IMR-90 (cell line): ENCODE measurements around the gene TOMM20. TPM values are rescaled to one million over a fixed set of nuclear protein-coding genes. Genes with fewer than 3 reads are reported as not detected.

Source experiments
- ATAC-seq: fragments of 200-7000 bp; cut with Tn5 transposase; 2 replicates; pipeline ENCODE4 v1.9.1; 2020; ENCODE audit warnings: low read depth, mild to moderate bottlenecking, moderate library complexity
- BruUV-seq: library from RNA; stranded (reverse); fragments of 400-500 nt; replicated peaks from 2 replicates; lab custom pipeline; 2021; lab: Mats Ljungman, UMichigan
- CTCF ChIA-PET: fragments of 300-600 bp; formaldehyde crosslinking; extraction: SDS; loops from one replicate; lab custom pipeline; 2021; ENCODE audit warnings: antibody characterized with exemption; lab: Yijun Ruan, JAX
- POLR2A ChIA-PET: fragments of 300-600 bp; sonication (Branson Sonifier 250); formaldehyde crosslinking; loops from one replicate; lab custom pipeline; 2022; ENCODE audit warnings: antibody characterized with exemption; ENCODE audit not compliant: unreplicated experiment; lab: Charles Lee
- DNase-seq: peaks from one replicate; pipeline ENCODE4 v3.0.0; 2013
- H2AFZ ChIP-seq: replicated peaks from 2 replicates; pipeline ENCODE3; 2013; ENCODE audit warnings: low read length, mild to moderate bottlenecking; ENCODE audit not compliant: poor library complexity
- H2AK5ac ChIP-seq: 2 replicates; pipeline ENCODE4 v1.6.1; 2013; ENCODE audit warnings: low read depth, low read length, inconsistent platforms
- H2AK9ac ChIP-seq: replicated peaks from 2 replicates; pipeline ENCODE3; 2013; ENCODE audit warnings: mild to moderate bottlenecking, low read depth, low read length, moderate library complexity; ENCODE audit not compliant: poor library complexity
- H2BK120ac ChIP-seq: 2 replicates; pipeline ENCODE4 v1.6.1; 2013; ENCODE audit warnings: low read depth, low read length, inconsistent platforms
- H2BK15ac ChIP-seq: 3 replicates; pipeline ENCODE4 v1.6.1; 2013; ENCODE audit warnings: low read depth, low read length, inconsistent platforms
- H2BK20ac ChIP-seq: 2 replicates; pipeline ENCODE4 v1.6.1; 2013; ENCODE audit warnings: low read depth, mild to moderate bottlenecking, inconsistent platforms, low read length, moderate library complexity
- H2BK5ac ChIP-seq: 2 replicates; pipeline ENCODE4 v1.6.1; 2013; ENCODE audit warnings: mild to moderate bottlenecking, low read depth, low read length, inconsistent platforms; ENCODE audit not compliant: poor library complexity, severe bottlenecking
- H3K14ac ChIP-seq: replicated peaks from 2 replicates; pipeline ENCODE4 v1.6.1; 2013; ENCODE audit warnings: low read depth, low read length, inconsistent platforms
- H3K18ac ChIP-seq: 2 replicates; pipeline ENCODE4 v1.6.1; 2013; ENCODE audit warnings: low read depth, low read length, control low read depth
- H3K23ac ChIP-seq: 2 replicates; pipeline ENCODE4 v1.6.1; 2013; ENCODE audit warnings: low read depth, low read length, inconsistent platforms
- H3K27ac ChIP-seq: 2 replicates; pipeline ENCODE4 v1.5.1; 2013; ENCODE audit warnings: mild to moderate bottlenecking, control low read depth, low read length; ENCODE audit not compliant: insufficient read depth
- H3K27me3 ChIP-seq: 2 replicates; pipeline ENCODE4 v1.6.1; 2013; ENCODE audit warnings: low read length; ENCODE audit not compliant: control insufficient read depth, insufficient read depth
- H3K36me3 ChIP-seq: 2 replicates; pipeline ENCODE4 v1.6.1; 2013; ENCODE audit warnings: low read length, mixed read lengths; ENCODE audit not compliant: control insufficient read depth, insufficient read depth
- H3K4ac ChIP-seq: 2 replicates; pipeline ENCODE4 v1.6.1; 2013; ENCODE audit warnings: low read depth, low read length, inconsistent platforms
- H3K4me1 ChIP-seq: 2 replicates; pipeline ENCODE4 v1.6.1; 2013; ENCODE audit warnings: low read length, mixed read lengths; ENCODE audit not compliant: control insufficient read depth, insufficient read depth
- H3K4me2 ChIP-seq: 2 replicates; pipeline ENCODE4 v1.6.1; 2013; ENCODE audit warnings: low read depth, mild to moderate bottlenecking, control low read depth, low read length, moderate library complexity
- H3K4me3 ChIP-seq: 2 replicates; pipeline ENCODE4 v1.5.1; 2013; ENCODE audit warnings: low read depth, mild to moderate bottlenecking, control low read depth, low read length, moderate library complexity; ENCODE audit not compliant: insufficient read depth
- H3K56ac ChIP-seq: 2 replicates; pipeline ENCODE4 v1.6.1; 2013; ENCODE audit warnings: low read length, inconsistent platforms; ENCODE audit not compliant: insufficient read depth; ENCODE audit errors: extremely low read depth
- H3K79me1 ChIP-seq, 2 experiments: 2 replicates each; pipeline ENCODE4 v1.6.1; 2013; ENCODE audit warnings: low read length in 2 of 2, inconsistent platforms in 1 of 2, low read depth in 1 of 2
- H3K9ac ChIP-seq: 2 replicates; pipeline ENCODE4 v1.6.1; 2013; ENCODE audit warnings: low read depth, low read length, control low read depth
- H3K9me1 ChIP-seq: 2 replicates; pipeline ENCODE4 v1.6.1; 2013; ENCODE audit warnings: low read length, inconsistent platforms; ENCODE audit not compliant: insufficient read depth
- H3K9me3 ChIP-seq: 2 replicates; pipeline ENCODE4 v1.6.1; 2013; ENCODE audit warnings: low read length; ENCODE audit not compliant: control insufficient read depth, insufficient read depth
- H4K20me1 ChIP-seq: 2 replicates; pipeline ENCODE4 v1.6.1; 2013; ENCODE audit warnings: low read length, inconsistent platforms; ENCODE audit not compliant: insufficient read depth
- H4K5ac ChIP-seq: 2 replicates; pipeline ENCODE4 v1.6.1; 2013; ENCODE audit warnings: mild to moderate bottlenecking, low read depth, low read length, control low read depth
- H4K8ac ChIP-seq, 2 experiments: 2 replicates each; pipeline ENCODE4 v1.6.1; 2013; ENCODE audit warnings: low read depth in 2 of 2, low read length in 2 of 2, control low read depth in 1 of 2, inconsistent platforms in 1 of 2
- H4K91ac ChIP-seq: 2 replicates; pipeline ENCODE4 v1.6.1; 2013; ENCODE audit warnings: low read depth, low read length, inconsistent platforms; ENCODE audit not compliant: insufficient read depth
- BHLHE40 ChIP-seq: fragments of 150-350 bp; IDR thresholded peaks from 2 replicates; pipeline ENCODE4 v1.6.1; 2016; ENCODE audit warnings: mild to moderate bottlenecking, low read depth, low read length
- CEBPB ChIP-seq: IDR thresholded peaks from 2 replicates; pipeline ENCODE4 v1.6.1; 2012; ENCODE audit warnings: low read depth, low read length, improper control_type of control experiment
- CHD1 ChIP-seq: IDR thresholded peaks from 2 replicates; pipeline ENCODE4 v1.6.1; 2012; ENCODE audit warnings: low read depth, low read length, improper control_type of control experiment
- FOS ChIP-seq: fragments of 150-350 bp; IDR thresholded peaks from 2 replicates; pipeline ENCODE4 v1.6.1; 2016; ENCODE audit warnings: low read depth, low read length
- MAFK ChIP-seq: IDR thresholded peaks from 2 replicates; pipeline ENCODE4 v1.6.1; 2012; ENCODE audit warnings: low read depth, low read length, improper control_type of control experiment
- MAZ ChIP-seq: IDR thresholded peaks from 2 replicates; pipeline ENCODE4 v1.6.1; 2012; ENCODE audit warnings: low read depth, mild to moderate bottlenecking, low read length, improper control_type of control experiment, moderate library complexity, borderline replicate concordance
- MXI1 ChIP-seq: IDR thresholded peaks from 2 replicates; pipeline ENCODE4 v1.6.1; 2012; ENCODE audit warnings: low read depth, mild to moderate bottlenecking, low read length, moderate library complexity, borderline replicate concordance
- NFE2L2 ChIP-seq: fragments of 150-350 bp; IDR thresholded peaks from 2 replicates; pipeline ENCODE4 v1.6.1; 2016; ENCODE audit warnings: low read depth, mild to moderate bottlenecking, low read length
- POLR2A ChIP-seq: IDR thresholded peaks from 2 replicates; pipeline ENCODE4 v1.6.1; 2012; ENCODE audit warnings: mild to moderate bottlenecking, low read depth, low read length
- RAD21 ChIP-seq: IDR thresholded peaks from 2 replicates; pipeline ENCODE4 v1.6.1; 2012; ENCODE audit warnings: low read length, improper control_type of control experiment
- RCOR1 ChIP-seq: IDR thresholded peaks from 2 replicates; pipeline ENCODE4 v1.6.1; 2012; ENCODE audit warnings: mild to moderate bottlenecking, low read length, improper control_type of control experiment; ENCODE audit not compliant: insufficient replicate concordance
- RFX5 ChIP-seq: IDR thresholded peaks from 2 replicates; pipeline ENCODE4 v1.8.0; 2012; ENCODE audit warnings: low read depth, mild to moderate bottlenecking, low read length, moderate library complexity
- SMC3 ChIP-seq: fragments of 150-350 bp; IDR thresholded peaks from 2 replicates; pipeline ENCODE4 v1.6.1; 2016; ENCODE audit warnings: low read depth, mild to moderate bottlenecking, antibody characterized with exemption, low read length, moderate library complexity
- WGBS, 2 experiments: methylation state at CpG; one replicate each; pipeline versions ENCODE4 v1.1.5 to v1.1.7; 2013; ENCODE audit warnings: missing lambda C conversion rate in 2 of 2; ENCODE audit not compliant: insufficient read length in 1 of 2; ENCODE audit errors: extremely low coverage in 2 of 2; 5-methylcytosine and 5-hydroxymethylcytosine counted together
- dilution Hi-C: fragments of 300-500 bp; cut with HindIII; formaldehyde crosslinking; loops from one replicate; pipeline ENCODE4 v1.14.3; 2018; ENCODE audit warnings: low sequenced_read_pairs; ENCODE audit not compliant: unreplicated experiment
- in situ Hi-C: fragments of 300-500 bp; cut with MboI; formaldehyde crosslinking; loops from 3 replicates; pipeline ENCODE4 v1.14.3; 2019; ENCODE audit warnings: low sequenced_read_pairs, inconsistent platforms, mixed read lengths
- intact Hi-C: fragments of 100-400 bp; cut with micrococcal nuclease; formaldehyde crosslinking; loops from 2 replicates; pipeline ENCODE4 v1.10.0; 2022
- polyA plus RNA-seq, 3 experiments: library from polyadenylated mRNA; depleted of rRNA; stranded (reverse); fragments of >200 nt; gene quantifications; 2 replicates each; pipeline ENCODE4 v1.2.3, GENCODE V29; 2012; ENCODE audit warnings: low replicate concordance in 1 of 3
- total RNA-seq: library from RNA; depleted of rRNA; stranded (reverse); fragments of >200 nt; gene quantifications from 2 replicates; pipeline ENCODE4 v1.2.3, GENCODE V29; 2012
- TF ChIP-seq, protein P1 (sequence below): fragments of 150-350 bp; IDR thresholded peaks from 2 replicates; pipeline ENCODE4 v1.6.1; 2016; ENCODE audit warnings: low read depth, mild to moderate bottlenecking, low read length, moderate library complexity, borderline replicate concordance
- TF ChIP-seq, protein P2 (sequence below): conservative IDR thresholded peaks from 2 replicates; pipeline ENCODE4 v1.5.1; 2012; ENCODE audit warnings: mild to moderate bottlenecking, low read depth, low read length, improper control_type of control experiment
- TF ChIP-seq, protein P3 (sequence below): fragments of 150-350 bp; IDR thresholded peaks from 2 replicates; pipeline ENCODE4 v1.6.1; 2017; ENCODE audit warnings: mild to moderate bottlenecking, antibody characterized with exemption, low read length, low read depth

The TOMM20 gene
- total and polyA plus RNA-seq, 2 of the 4 experiments (the other 2 are of a cell fraction): 75.3 to 84.4 TPM

DNA sequence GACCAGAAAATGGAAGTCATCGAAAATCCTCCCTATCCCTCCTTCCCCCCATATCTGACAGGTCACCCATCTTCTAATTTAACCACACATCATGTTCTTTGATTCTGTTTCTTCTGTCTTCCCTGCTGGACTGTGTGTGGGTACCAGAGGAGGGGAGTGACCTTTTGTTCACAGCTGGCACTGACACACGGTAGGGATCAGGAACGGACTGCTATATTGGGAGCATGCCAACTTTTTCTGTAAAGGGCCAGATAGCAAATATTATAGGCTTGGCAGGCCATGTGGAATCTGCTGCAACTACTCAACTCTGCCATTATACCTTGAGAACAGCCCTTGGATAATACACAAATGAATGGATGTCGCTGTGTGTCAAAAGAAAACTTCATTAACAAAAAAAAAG is 7.5 kb upstream of the TOMM20 start:
- Histone ChIP-seq H3K9me1 (peaks cover 3% of the 10 kb centered on the region; the same call in 1 of the 2 replicates), H2AK9ac (no peak overlapping the region), H3K27me3 (no peaks in the 10 kb centered on the region), H3K4me3 (no peak overlapping the region), H3K9ac (no peak overlapping the region), H4K91ac (no peak overlapping the region), H3K79me1 (peaks cover 17 to 20% of the 10 kb centered on the region in 2 experiments), H3K36me3 (peaks cover 43% of the 10 kb centered on the region), H3K14ac (no peak overlapping the region), H4K5ac (no peak overlapping the region), H2BK120ac (no peak overlapping the region), H2BK15ac (no peak overlapping the region), H2BK5ac (no peak overlapping the region), H3K23ac (no peak overlapping the region), H3K56ac (no peak overlapping the region), H2BK20ac (no peak overlapping the region), H3K18ac (no peak overlapping the region), H2AFZ (peak overlapping the region; percentile 43), H2AK5ac (no peak overlapping the region), H3K4me2 (no peak overlapping the region), H3K27ac (no peak overlapping the region), H4K8ac (no peak overlapping the region), H4K20me1 (no peaks in the 10 kb centered on the region), H3K4me1 (peaks cover 5% of the 10 kb centered on the region), H3K4ac (no peak overlapping the region), H3K9me3 (no peaks in the 10 kb centered on the region)
- dilution Hi-C loops (no loop called here), in situ Hi-C loops (no loop called here), intact Hi-C loops (no loop called here)
- no peak for DNase-seq
- no TSS peak for BruUV-seq
- no peak for TF ChIP-seq RCOR1
- no peak for TF ChIP-seq BHLHE40
- TF ChIP-seq CHD1: no peak
- no peak for TF ChIP-seq NFE2L2
- no peak for TF ChIP-seq CEBPB
- TF ChIP-seq RFX5: no peak
- TF ChIP-seq MXI1: no peak
- TF ChIP-seq RAD21: no peak
- TF ChIP-seq, protein P1, sequence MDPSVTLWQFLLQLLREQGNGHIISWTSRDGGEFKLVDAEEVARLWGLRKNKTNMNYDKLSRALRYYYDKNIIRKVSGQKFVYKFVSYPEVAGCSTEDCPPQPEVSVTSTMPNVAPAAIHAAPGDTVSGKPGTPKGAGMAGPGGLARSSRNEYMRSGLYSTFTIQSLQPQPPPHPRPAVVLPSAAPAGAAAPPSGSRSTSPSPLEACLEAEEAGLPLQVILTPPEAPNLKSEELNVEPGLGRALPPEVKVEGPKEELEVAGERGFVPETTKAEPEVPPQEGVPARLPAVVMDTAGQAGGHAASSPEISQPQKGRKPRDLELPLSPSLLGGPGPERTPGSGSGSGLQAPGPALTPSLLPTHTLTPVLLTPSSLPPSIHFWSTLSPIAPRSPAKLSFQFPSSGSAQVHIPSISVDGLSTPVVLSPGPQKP: no peak
- TF ChIP-seq, protein P2, sequence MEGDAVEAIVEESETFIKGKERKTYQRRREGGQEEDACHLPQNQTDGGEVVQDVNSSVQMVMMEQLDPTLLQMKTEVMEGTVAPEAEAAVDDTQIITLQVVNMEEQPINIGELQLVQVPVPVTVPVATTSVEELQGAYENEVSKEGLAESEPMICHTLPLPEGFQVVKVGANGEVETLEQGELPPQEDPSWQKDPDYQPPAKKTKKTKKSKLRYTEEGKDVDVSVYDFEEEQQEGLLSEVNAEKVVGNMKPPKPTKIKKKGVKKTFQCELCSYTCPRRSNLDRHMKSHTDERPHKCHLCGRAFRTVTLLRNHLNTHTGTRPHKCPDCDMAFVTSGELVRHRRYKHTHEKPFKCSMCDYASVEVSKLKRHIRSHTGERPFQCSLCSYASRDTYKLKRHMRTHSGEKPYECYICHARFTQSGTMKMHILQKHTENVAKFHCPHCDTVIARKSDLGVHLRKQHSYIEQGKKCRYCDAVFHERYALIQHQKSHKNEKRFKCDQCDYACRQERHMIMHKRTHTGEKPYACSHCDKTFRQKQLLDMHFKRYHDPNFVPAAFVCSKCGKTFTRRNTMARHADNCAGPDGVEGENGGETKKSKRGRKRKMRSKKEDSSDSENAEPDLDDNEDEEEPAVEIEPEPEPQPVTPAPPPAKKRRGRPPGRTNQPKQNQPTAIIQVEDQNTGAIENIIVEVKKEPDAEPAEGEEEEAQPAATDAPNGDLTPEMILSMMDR: no peak
- no peak for TF ChIP-seq POLR2A
- TF ChIP-seq, protein P3, sequence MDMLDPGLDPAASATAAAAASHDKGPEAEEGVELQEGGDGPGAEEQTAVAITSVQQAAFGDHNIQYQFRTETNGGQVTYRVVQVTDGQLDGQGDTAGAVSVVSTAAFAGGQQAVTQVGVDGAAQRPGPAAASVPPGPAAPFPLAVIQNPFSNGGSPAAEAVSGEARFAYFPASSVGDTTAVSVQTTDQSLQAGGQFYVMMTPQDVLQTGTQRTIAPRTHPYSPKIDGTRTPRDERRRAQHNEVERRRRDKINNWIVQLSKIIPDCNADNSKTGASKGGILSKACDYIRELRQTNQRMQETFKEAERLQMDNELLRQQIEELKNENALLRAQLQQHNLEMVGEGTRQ: no peak
- TF ChIP-seq MAFK: no peak
- TF ChIP-seq FOS: no peak
- TF ChIP-seq MAZ: no peak
- TF ChIP-seq SMC3: no peak
- POLR2A ChIA-PET: no interaction called here
- ATAC-seq: no peak
- WGBS, 2 experiments: 83% methylated on average over 1 of the region's 4 CpGs; no CpG with 5 or more reads in 1 of the 2 experiments
- CTCF ChIA-PET: no interaction called here
